Body of pancreas (tissue), 4 donors: ENCODE data around the gene MESP2. TPM values are rescaled to one million over a fixed set of nuclear protein-coding genes. Genes with fewer than 3 reads are reported as not detected.

ENCODE experiments used
- ATAC-seq: fragments of 150-250 bp; one replicate; pipeline ENCODE4 v1.9.1; 2016
- DNase-seq, 4 donors: peaks; one replicate each; pipeline ENCODE4 v3.0.0-alpha.2; 2019
- H3K27ac ChIP-seq, 4 donors: fragments of 200-600 bp; sonication (generic); 1 replicate in 3 of 4; 2 replicates in 1 of 4; pipeline versions ENCODE4 v1.5.1 to v1.6.1; 2016 to 2019; ENCODE audit warnings: mild to moderate bottlenecking in 1 of 4, mixed read lengths in 1 of 4, moderate library complexity in 1 of 4
- H3K27me3 ChIP-seq, 2 donors: fragments of 200-600 bp; sonication (generic); one replicate each; pipeline ENCODE4 v1.6.0; 2016; ENCODE audit warnings: mild to moderate bottlenecking in 1 of 2
- H3K36me3 ChIP-seq, 2 donors: fragments of 200-600 bp; sonication (generic); replicated peaks in 1 of 2; 2 replicates each; pipeline ENCODE4 v1.5.1; 2016; ENCODE audit warnings: low read depth in 2 of 2; ENCODE audit not compliant: insufficient read depth in 1 of 2
- H3K4me1 ChIP-seq: fragments of 200-600 bp; sonication (generic); one replicate; pipeline ENCODE4 v1.6.0; 2016
- H3K4me3 ChIP-seq, 2 donors: fragments of 200-600 bp; sonication (generic); 1 replicate in 1 of 2; 2 replicates in 1 of 2; pipeline ENCODE4 v1.5.1; 2016 to 2019
- H3K9me3 ChIP-seq, 3 donors: fragments of 200-600 bp; sonication (generic); 1 replicate in 2 of 3; 2 replicates in 1 of 3; pipeline ENCODE4 v1.5.1; 2016
- CTCF ChIP-seq, 7 experiments: fragments of 450-650 bp in 4 of 7; fragments of 200-600 bp in 3 of 7; sonication (generic) in 3 of 7; IDR thresholded peaks; one replicate each; pipeline ENCODE4 v1.5.1; 2016 to 2019; ENCODE audit warnings: antibody characterized with exemption in 7 of 7
- POLR2A ChIP-seq, 3 donors: fragments of 450-650 bp; IDR thresholded peaks; one replicate each; pipeline ENCODE4 v1.6.1; 2016; ENCODE audit warnings: antibody characterized with exemption in 3 of 3, mild to moderate bottlenecking in 2 of 3
- WGBS, 2 donors: methylation state at CpG; one replicate each; pipeline ENCODE4 v1.1.5; 2017; 5-methylcytosine and 5-hydroxymethylcytosine counted together
- intact Hi-C: fragments of 100-400 bp; cut with DNase I; formaldehyde crosslinking; loops from one replicate; pipeline ENCODE4 v1.15.1; 2023
- total RNA-seq, 2 donors: library from RNA; depleted of rRNA; stranded (reverse); fragments of >200 nt; gene quantifications; one replicate each; pipeline ENCODE4 v1.1.0, GENCODE V29; 2016

Gene MESP2
- total RNA-seq, 2 donors from 2014 or later = 1.8 TPM; not detected in 1

- no peaks in the 10 kb centered on the region for H3K27me3 ChIP-seq
- no peak overlapping the region for H3K4me3 ChIP-seq
- DNase-seq (no peak), ATAC-seq (no peak)
- no peaks in the 10 kb centered on the region for H3K36me3 ChIP-seq
- no peaks in the 10 kb centered on the region for H3K9me3 ChIP-seq
- H3K27ac ChIP-seq = no peak overlapping the region
- H3K4me1 ChIP-seq = peaks cover 28% of the 10 kb centered on the region
- intact Hi-C loops = loop anchor here (5.0 kb wide), 2 partner anchors 102 to 138 kb away; no protein-coding TSS in a partner anchor
- TF ChIP-seq CTCF (IDR thresholded peaks at IDR 0.05) (no peak), POLR2A (IDR thresholded peaks at IDR 0.05) (no peak)
- 40 to 65% methylated on average over 4 of the region's 4 CpGs for WGBS, 2 donors
These were observed 26.6 kb upstream of the MESP2 start for GRCh38 chr15:89749526-89749925.

- TF ChIP-seq POLR2A (IDR thresholded peaks at IDR 0.05) = no peak
- TF ChIP-seq CTCF (IDR thresholded peaks at IDR 0.05) = no peak
- intact Hi-C loops = loop anchor here (5.0 kb wide), 2 partner anchors 103 to 137 kb away; no protein-coding TSS in a partner anchor
- WGBS, 2 donors = 9% methylated on average over 29 of the region's 41 CpGs; no CpG with 5 or more reads in 1 of the 2 donors
- H3K9me3 ChIP-seq = no peaks in the 10 kb centered on the region
- no peaks in the 10 kb centered on the region for H3K27me3 ChIP-seq
- H3K27ac ChIP-seq = peak overlapping the region; percentile 71 to 85 (median 79)
- no peaks in the 10 kb centered on the region for H3K36me3 ChIP-seq
- H3K4me3 ChIP-seq = peak overlapping the region; percentile 30 to 57
- peaks cover 28% of the 10 kb centered on the region for H3K4me1 ChIP-seq
- peak; percentile 21 for ATAC-seq
- peak; percentile 34 to 53 (median 46) for DNase-seq
These were observed 26.1 kb upstream of the MESP2 start for GRCh38 chr15:89749951-89750559.

- TF ChIP-seq POLR2A (IDR thresholded peaks at IDR 0.05) (peak; percentile 80 to 83 (median 81)), CTCF (IDR thresholded peaks at IDR 0.05) (peak; percentile 64 to 97 (median 92))
- Histone ChIP-seq H3K4me1 (peaks cover 28% of the 10 kb centered on the region), H3K9me3 (no peaks in the 10 kb centered on the region), H3K4me3 (peak within 1 kb of the TSS; percentile 30 to 57), H3K27me3 (no peaks in the 10 kb centered on the region), H3K27ac (peak within 1 kb of the TSS; percentile 71 to 85 (median 79)), H3K36me3 (no peaks in the 10 kb centered on the region)
- intact Hi-C loops = no loop called here
- ATAC-seq (peak; percentile 92), DNase-seq (peak; percentile 94 to 97 (median 96))
- WGBS, 2 donors = 3 to 15% methylated on average over 8 to 94 of the region's 114 CpGs
These were observed 25.3 kb upstream of the MESP2 start, which contains the start of gene MESP1 for GRCh38 chr15:89750560-89751542. Gene MESP1, minus strand, starts transcription at chr15:89751249. Its CDS starts 18 bp downstream, at chr15:89751231.

- peak; percentile 75 for ATAC-seq
- Histone ChIP-seq H3K4me1 (peaks cover 34% of the 10 kb centered on the region), H3K4me3 (no peak overlapping the region), H3K9me3 (no peaks in the 10 kb centered on the region), H3K27ac (peak overlapping the region; percentile 34 to 85 (median 79)), H3K27me3 (no peaks in the 10 kb centered on the region), H3K36me3 (no peaks in the 10 kb centered on the region)
- DNase-seq = peak; percentile 91 to 97 (median 95)
- WGBS, 2 donors = 27 to 30% methylated on average over 5 of the region's 5 CpGs
- no peak for TF ChIP-seq CTCF (IDR thresholded peaks at IDR 0.05)
- no peak for TF ChIP-seq POLR2A (IDR thresholded peaks at IDR 0.05)
- intact Hi-C loops = no loop called here
These were observed 24.4 kb upstream of the MESP2 start for GRCh38 chr15:89751748-89752147.
